HUDEP-2 (cell line): ENCODE data around the gene PIK3C2B.

Source experiments
- DNase-seq, 76 experiments: peaks; one replicate each; lab custom pipeline; 2025; ENCODE audit not compliant: unreplicated experiment in 76 of 76; lab: John Stamatoyannopoulos, UW

Gene PIK3C2B

GRCh38 chr1:204483791-204484190, 10.8 kb downstream of the PIK3C2B start:
- DNase-seq: no peak

- DNase-seq: no peak
These were observed 14.1 kb downstream of the PIK3C2B start for GRCh38 chr1:204480515-204480914.

GRCh38 chr1:204479387-204480136, 15.0 kb downstream of the PIK3C2B start:
- DNase-seq: no peak

- DNase-seq: no peak
These were observed 15.7 kb downstream of the PIK3C2B start for GRCh38 chr1:204478921-204479320.

- no peak for DNase-seq
These were observed 16.3 kb downstream of the PIK3C2B start for GRCh38 chr1:204478172-204478899.

GRCh38 chr1:204477036-204477740, 17.4 kb downstream of the PIK3C2B start:
- no peak for DNase-seq

GRCh38 chr1:204476563-204476962, 18.0 kb downstream of the PIK3C2B start:
- DNase-seq: no peak

GRCh38 chr1:204475656-204476432, 18.8 kb downstream of the PIK3C2B start:
- no peak for DNase-seq

GRCh38 chr1:204473400-204473965, 21.1 kb downstream of the PIK3C2B start:
- no peak for DNase-seq

- no peak for DNase-seq
These were observed 21.9 kb downstream of the PIK3C2B start for GRCh38 chr1:204472660-204473059.

- no peak for DNase-seq
These were observed 22.9 kb downstream of the PIK3C2B start for GRCh38 chr1:204471687-204472086.

GRCh38 chr1:204469304-204469703, 25.3 kb downstream of the PIK3C2B start:
- no peak for DNase-seq

- DNase-seq: no peak
These were observed 25.8 kb downstream of the PIK3C2B start for GRCh38 chr1:204468766-204469302.

- no peak for DNase-seq
These were observed 26.4 kb downstream of the PIK3C2B start for GRCh38 chr1:204468206-204468605.

GRCh38 chr1:204466416-204467405, 27.9 kb downstream of the PIK3C2B start:
- no peak for DNase-seq

- peak in 11 of 76 experiments; percentile 2 to 47 (median 12) for DNase-seq
These were observed 28.8 kb downstream of the PIK3C2B start for GRCh38 chr1:204465546-204466415.

- no peak for DNase-seq
These were observed 29.9 kb downstream of the PIK3C2B start for GRCh38 chr1:204464701-204465100.

GRCh38 chr1:204464187-204464631, 30.4 kb downstream of the PIK3C2B start:
- no peak for DNase-seq
